Uterus (tissue), 4 donors: Measurements from ENCODE around the gene CTSL. TPM values are rescaled to one million over a fixed set of nuclear protein-coding genes. Genes with fewer than 3 reads are reported as not detected.

Experiments
- DNase-seq, 2 donors: peaks; one replicate each; pipeline ENCODE4 v3.0.0-alpha.2; 2019 to 2020
- H3K27ac ChIP-seq, 2 donors: fragments of 200-600 bp; sonication (generic); 1 replicate in 1 of 2; 2 replicates in 1 of 2; pipeline ENCODE4 v1.5.1; 2016 to 2018
- H3K27me3 ChIP-seq, 2 donors: fragments of 200-600 bp; sonication (generic); one replicate each; pipeline ENCODE4 v1.5.1; 2018 to 2019; ENCODE audit warnings: control low read depth in 1 of 2
- H3K36me3 ChIP-seq, 2 donors: fragments of 200-600 bp; sonication (generic); one replicate each; pipeline ENCODE4 v1.5.1; 2019; ENCODE audit warnings: control low read depth in 1 of 2
- H3K4me1 ChIP-seq, 2 donors: fragments of 200-600 bp; sonication (generic); one replicate each; pipeline ENCODE4 v1.5.1; 2018 to 2019; ENCODE audit warnings: control low read depth in 1 of 2
- H3K4me3 ChIP-seq, 2 donors: fragments of 200-600 bp; sonication (generic); 1 replicate in 1 of 2; 2 replicates in 1 of 2; pipeline ENCODE4 v1.5.1; 2018 to 2019; ENCODE audit warnings: mild to moderate bottlenecking in 1 of 2
- H3K9me3 ChIP-seq, 2 donors: fragments of 200-600 bp; sonication (generic); one replicate each; pipeline ENCODE4 v1.5.1; 2019; ENCODE audit warnings: control low read depth in 1 of 2
- POLR2A ChIP-seq, 2 donors: fragments of 450-650 bp; IDR thresholded peaks; one replicate each; pipeline ENCODE4 v1.6.1; 2016; ENCODE audit warnings: antibody characterized with exemption in 2 of 2, mild to moderate bottlenecking in 1 of 2, moderate library complexity in 1 of 2
- intact Hi-C: fragments of 100-400 bp; cut with DNase I; formaldehyde crosslinking; loops from one replicate; pipeline ENCODE4 v1.15.1; 2023; ENCODE audit warnings: low total_unique reads
- total RNA-seq, 4 donors: library from RNA; depleted of rRNA in 3 of 4; stranded (reverse); fragments of >200 nt in 3 of 4; gene quantifications; one replicate each; pipeline versions ENCODE4 v1.1.0 to v1.2.4, GENCODE V29; 2014 to 2023
- TF ChIP-seq, protein P1 (sequence below), 4 experiments: fragments of 200-600 bp in 2 of 4; fragments of 450-650 bp in 2 of 4; sonication (generic) in 2 of 4; IDR thresholded peaks; one replicate each; pipeline ENCODE4 v1.5.1; 2016 to 2019; ENCODE audit warnings: antibody characterized with exemption in 4 of 4, mild to moderate bottlenecking in 2 of 4, moderate library complexity in 1 of 4
- donor health status: DM: yes; HTN: yes; CAD: no.

CTSL gene
- total RNA-seq, 4 donors from 2014 or later, result 84.3 to 183 (median 147) TPM

GRCh38 chr9:87701491-87701890, 24.4 kb upstream of the CTSL start:
- Histone ChIP-seq H3K36me3 (no peaks in the 10 kb centered on the region), H3K9me3 (no peaks in the 10 kb centered on the region)
- TF ChIP-seq POLR2A (IDR thresholded peaks at IDR 0.05), result no peak
- TF ChIP-seq, protein P1, sequence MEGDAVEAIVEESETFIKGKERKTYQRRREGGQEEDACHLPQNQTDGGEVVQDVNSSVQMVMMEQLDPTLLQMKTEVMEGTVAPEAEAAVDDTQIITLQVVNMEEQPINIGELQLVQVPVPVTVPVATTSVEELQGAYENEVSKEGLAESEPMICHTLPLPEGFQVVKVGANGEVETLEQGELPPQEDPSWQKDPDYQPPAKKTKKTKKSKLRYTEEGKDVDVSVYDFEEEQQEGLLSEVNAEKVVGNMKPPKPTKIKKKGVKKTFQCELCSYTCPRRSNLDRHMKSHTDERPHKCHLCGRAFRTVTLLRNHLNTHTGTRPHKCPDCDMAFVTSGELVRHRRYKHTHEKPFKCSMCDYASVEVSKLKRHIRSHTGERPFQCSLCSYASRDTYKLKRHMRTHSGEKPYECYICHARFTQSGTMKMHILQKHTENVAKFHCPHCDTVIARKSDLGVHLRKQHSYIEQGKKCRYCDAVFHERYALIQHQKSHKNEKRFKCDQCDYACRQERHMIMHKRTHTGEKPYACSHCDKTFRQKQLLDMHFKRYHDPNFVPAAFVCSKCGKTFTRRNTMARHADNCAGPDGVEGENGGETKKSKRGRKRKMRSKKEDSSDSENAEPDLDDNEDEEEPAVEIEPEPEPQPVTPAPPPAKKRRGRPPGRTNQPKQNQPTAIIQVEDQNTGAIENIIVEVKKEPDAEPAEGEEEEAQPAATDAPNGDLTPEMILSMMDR (IDR thresholded peaks at IDR 0.05), result no peak

GRCh38 chr9:87701931-87702421, 23.9 kb upstream of the CTSL start:
- Histone ChIP-seq H3K27ac (no peak overlapping the region), H3K4me3 (no peak overlapping the region), H3K27me3 (no peaks in the 10 kb centered on the region), H3K36me3 (no peaks in the 10 kb centered on the region), H3K4me1 (no peaks in the 10 kb centered on the region), H3K9me3 (no peaks in the 10 kb centered on the region)
- no peak for DNase-seq
- no peak for TF ChIP-seq POLR2A (IDR thresholded peaks at IDR 0.05)
- TF ChIP-seq, protein P1 (IDR thresholded peaks at IDR 0.05), result no peak
- intact Hi-C loops, result no loop called here

More at GRCh38 chr9:87701491-87701890, 24.4 kb upstream of the CTSL start:
- H3K27me3 ChIP-seq, result no peaks in the 10 kb centered on the region
- no peaks in the 10 kb centered on the region for H3K4me1 ChIP-seq
- H3K4me3 ChIP-seq, result no peak overlapping the region
- H3K27ac ChIP-seq, result no peak overlapping the region
- DNase-seq, result no peak
- intact Hi-C loops, result no loop called here

DNA sequence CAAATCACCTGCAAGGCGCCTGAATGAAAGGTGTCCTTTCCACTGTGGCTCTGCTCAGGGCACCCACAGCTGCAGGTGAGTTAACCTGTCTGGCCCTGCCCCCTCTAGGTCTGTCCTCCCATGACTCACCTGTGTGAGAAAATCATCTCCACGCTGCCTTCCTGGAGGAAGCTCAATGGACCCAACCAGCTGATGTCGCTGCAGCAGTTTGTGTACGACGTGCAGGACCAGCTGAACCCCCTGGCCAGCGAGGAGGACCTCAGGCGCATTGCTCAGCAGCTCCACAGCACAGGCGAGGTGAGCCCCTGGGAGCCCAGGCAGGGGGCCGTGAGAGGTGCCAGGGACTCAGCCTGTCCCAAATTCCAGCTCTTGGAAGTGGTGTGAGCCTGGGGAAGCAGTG, 23.0 kb upstream of the CTSL start:
- intact Hi-C loops, result no loop called here
- no peak overlapping the region for H3K4me3 ChIP-seq
- TF ChIP-seq, protein P1 (IDR thresholded peaks at IDR 0.05), result no peak
- TF ChIP-seq POLR2A (IDR thresholded peaks at IDR 0.05), result no peak
- H3K27me3 ChIP-seq, result no peaks in the 10 kb centered on the region
- no peaks in the 10 kb centered on the region for H3K9me3 ChIP-seq
- H3K4me1 ChIP-seq, result no peaks in the 10 kb centered on the region
- H3K36me3 ChIP-seq, result no peaks in the 10 kb centered on the region
- no peak for DNase-seq
- no peak overlapping the region for H3K27ac ChIP-seq

DNA sequence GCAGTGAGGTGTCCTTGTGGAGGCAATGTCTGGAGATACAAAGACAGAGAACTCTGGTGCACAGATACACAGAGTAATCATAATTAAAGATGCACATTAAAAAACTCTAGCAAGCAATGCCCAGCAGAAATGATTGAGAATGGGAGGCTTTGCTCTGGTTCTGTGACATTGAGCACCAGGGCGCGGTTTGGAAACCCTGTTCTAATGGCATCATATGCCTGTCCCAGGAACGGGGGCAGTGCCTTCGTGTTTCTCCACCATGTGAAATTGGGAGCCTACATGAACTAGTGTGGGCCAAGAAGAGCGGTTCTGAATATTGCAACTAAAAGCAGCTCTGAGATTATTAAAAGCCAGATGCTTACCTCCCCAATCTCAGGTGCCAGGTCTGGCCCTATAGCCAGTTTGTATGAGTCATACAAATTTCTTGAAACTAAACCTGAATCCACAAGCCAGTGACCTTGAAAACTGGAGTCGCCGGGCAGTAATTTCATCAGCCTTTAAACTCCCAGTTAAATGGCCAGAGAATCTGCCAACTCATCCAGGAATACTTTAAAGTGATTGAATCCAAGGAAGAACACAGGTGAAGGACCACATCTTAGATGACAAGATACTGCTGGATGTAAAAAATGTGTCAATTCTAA, 22.2 kb upstream of the CTSL start:
- Histone ChIP-seq H3K27me3 (no peaks in the 10 kb centered on the region), H3K9me3 (no peaks in the 10 kb centered on the region), H3K36me3 (no peaks in the 10 kb centered on the region), H3K27ac (no peak overlapping the region), H3K4me3 (no peak overlapping the region), H3K4me1 (no peaks in the 10 kb centered on the region)
- TF ChIP-seq, protein P1 (IDR thresholded peaks at IDR 0.05), result no peak
- no peak for TF ChIP-seq POLR2A (IDR thresholded peaks at IDR 0.05)
- intact Hi-C loops, result no loop called here
- no peak for DNase-seq

DNA sequence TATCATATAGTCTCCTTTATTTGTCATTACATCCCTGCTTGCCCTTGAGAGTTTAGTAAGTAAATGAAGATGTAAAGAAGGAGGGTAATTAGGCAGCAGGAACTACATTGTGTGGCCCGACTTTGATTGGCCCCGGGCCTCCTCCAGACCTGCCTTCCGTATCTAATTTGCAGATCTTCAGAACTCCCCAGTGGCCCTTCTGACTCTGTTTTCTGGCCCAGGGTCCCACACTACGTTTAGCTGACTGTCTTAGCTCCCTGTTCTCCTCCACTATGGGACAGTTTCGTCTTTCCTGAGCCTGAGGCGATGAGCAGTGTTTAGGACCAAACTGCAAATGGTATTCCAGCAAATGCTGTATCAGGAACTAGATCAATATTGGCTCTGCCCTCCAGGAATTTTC, 21.6 kb upstream of the CTSL start:
- Histone ChIP-seq H3K9me3 (no peaks in the 10 kb centered on the region), H3K27me3 (no peaks in the 10 kb centered on the region), H3K27ac (no peak overlapping the region), H3K4me1 (no peaks in the 10 kb centered on the region), H3K36me3 (no peaks in the 10 kb centered on the region), H3K4me3 (no peak overlapping the region)
- TF ChIP-seq, protein P1 (IDR thresholded peaks at IDR 0.05), result no peak
- TF ChIP-seq POLR2A (IDR thresholded peaks at IDR 0.05), result no peak
- no peak for DNase-seq
- intact Hi-C loops, result no loop called here
